SH-SY5Y (cell line): ENCODE measurements around the gene TSSK6.

Experiments used
- GATA2 ChIP-seq: IDR thresholded peaks from 2 replicates; pipeline ENCODE4 v1.6.1; 2011; ENCODE audit warnings: mild to moderate bottlenecking, low read depth, low read length
- GATA3 ChIP-seq: IDR thresholded peaks from 2 replicates; pipeline ENCODE4 v1.6.1; 2011; ENCODE audit warnings: low read depth, mild to moderate bottlenecking, low read length, moderate library complexity

Gene TSSK6

GRCh38 chr19:19495614-19496603 lies 19.4 kb downstream of the TSSK6 start:
- no peak for TF ChIP-seq GATA2
- TF ChIP-seq GATA3: no peak

DNA sequence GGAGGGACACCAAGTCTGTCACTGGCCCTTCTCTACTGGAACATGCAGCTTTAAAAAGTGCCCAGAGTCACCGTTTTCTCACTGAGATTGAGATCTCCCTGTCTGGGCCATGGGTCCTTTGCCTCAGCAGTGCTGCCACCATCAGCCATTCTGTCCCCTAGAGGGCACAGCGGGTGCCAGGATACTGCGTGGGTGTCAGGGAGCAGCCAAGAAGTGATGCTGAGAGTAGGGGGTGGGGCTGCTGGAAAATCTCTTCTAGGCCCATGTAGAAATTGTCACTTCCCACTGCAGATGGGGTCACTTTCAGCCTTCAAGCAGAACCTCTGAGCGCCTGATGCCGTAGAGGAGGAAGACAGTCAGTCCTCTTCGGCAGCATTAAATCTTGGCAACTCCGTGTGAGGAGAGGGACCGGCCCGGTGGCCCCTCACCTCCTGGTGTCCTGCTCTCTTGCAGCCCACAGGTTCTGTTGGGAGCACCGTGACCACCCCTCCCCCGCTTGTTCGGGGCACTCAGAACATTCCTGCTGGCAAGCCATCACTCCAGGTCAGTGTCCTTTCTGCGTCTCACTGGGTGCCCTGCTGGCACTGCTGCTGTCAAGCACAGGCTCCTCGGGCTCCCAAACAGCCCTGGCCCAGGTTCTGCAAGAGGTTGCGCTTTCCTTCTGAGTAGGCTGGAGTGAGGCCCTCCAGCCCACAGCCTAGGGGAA lies 21.4 kb downstream of the TSSK6 start:
- TF ChIP-seq GATA3 (no peak), GATA2 (no peak)

DNA sequence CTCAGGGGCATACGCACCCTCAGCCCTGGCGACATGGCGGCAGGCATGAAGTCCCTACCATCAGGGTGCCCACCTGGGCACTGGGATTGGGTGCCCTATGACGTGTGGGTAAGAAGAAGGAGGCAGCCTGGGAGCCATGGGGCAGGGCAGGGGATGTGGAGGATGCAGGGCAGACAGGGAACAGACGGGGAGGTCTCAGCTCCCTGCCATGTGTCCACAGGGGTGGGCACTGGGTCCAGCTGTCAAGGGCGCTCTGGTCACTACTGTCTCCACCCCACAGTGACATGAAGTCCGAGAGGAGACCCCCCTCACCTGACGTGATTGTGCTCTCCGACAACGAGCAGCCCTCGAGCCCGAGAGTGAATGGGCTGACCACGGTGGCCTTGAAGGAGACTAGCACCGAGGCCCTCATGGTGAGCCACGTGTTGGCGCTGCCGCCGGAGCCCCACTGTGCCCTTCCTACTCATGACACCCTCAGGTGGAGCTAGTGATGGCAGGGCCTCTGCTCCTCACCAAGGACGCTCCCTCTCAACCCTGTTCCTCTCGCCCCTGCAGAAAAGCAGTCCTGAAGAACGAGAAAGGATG lies 23.2 kb downstream of the TSSK6 start:
- no peak for TF ChIP-seq GATA2

DNA sequence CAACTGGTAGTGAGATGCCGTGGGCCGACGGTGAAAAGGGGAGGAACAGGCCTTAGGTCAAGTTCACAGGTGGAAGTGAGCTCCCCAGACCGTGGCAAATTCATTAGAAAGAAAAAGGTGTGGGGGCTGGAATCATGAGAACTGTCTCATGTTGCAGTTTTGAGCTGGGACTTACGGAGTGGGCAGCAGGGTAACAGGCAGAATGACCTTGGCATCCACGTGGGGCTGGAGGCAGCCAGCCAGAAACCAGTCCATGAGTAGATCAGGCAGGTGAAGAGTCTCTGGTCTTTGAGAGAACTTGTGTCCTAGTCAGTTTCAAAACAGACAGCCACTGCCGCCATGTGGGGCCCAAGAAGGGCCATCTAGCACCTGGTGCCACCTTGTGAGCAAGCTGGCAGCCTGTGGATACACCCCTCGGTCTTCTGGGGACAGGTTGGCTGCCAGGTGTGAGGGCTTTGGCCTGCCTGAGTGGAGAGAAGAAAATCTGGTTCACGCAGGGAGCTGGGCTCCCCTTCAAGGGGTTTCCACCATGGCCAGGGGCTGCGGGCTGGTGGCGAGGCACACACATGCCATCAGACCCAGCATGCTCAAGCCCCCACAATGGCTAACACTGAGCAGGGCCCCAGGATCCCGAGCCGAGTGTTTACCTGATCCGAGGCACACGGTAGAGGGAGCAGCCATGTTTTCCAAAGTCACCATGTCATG lies 23.9 kb downstream of the TSSK6 start:
- TF ChIP-seq GATA3 (no peak), GATA2 (no peak)

DNA sequence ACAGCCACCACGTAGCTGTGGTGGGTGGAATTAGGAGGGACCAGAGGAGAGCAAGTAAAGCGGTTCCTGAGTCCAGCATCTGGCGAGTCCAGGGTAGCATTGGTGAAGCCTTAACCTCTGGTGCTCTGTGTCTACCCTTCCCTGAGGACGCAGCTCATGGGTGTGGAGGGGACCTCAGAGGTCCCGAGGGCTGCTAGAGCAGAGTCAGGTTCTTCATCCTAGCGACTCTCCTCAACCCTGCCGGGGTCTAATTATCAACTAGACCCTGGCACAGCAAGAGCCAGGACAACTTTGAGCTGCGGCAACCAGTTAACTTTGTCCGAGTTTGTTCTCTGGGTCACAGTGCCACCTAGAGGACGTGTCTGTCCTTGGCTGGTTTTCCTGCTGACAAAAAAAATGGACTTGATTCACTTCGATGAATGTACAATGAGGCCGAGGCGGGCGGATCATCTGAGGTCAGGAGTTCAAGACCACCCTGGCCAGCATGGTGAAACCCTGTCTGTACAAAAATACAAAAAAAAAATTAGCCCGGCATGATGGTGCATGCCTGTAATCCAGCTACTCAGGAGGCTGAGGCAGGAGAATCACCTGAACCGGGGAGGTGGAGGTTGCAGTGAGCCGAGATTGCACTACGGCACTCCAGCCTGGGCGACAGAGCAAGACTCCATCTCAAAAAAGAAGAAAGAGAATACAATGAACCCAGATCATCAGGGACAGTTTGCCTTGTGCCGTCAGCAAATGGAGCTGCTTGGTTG lies 25.0 kb downstream of the TSSK6 start:
- no peak for TF ChIP-seq GATA2
- no peak for TF ChIP-seq GATA3

- TF ChIP-seq GATA2 (no peak), GATA3 (no peak)
Observed at GRCh38 chr19:19489804-19490204, 25.5 kb downstream of the TSSK6 start.

- TF ChIP-seq GATA3 (no peak), GATA2 (no peak)
Observed at GRCh38 chr19:19488875-19489690, 26.3 kb downstream of the TSSK6 start.

DNA sequence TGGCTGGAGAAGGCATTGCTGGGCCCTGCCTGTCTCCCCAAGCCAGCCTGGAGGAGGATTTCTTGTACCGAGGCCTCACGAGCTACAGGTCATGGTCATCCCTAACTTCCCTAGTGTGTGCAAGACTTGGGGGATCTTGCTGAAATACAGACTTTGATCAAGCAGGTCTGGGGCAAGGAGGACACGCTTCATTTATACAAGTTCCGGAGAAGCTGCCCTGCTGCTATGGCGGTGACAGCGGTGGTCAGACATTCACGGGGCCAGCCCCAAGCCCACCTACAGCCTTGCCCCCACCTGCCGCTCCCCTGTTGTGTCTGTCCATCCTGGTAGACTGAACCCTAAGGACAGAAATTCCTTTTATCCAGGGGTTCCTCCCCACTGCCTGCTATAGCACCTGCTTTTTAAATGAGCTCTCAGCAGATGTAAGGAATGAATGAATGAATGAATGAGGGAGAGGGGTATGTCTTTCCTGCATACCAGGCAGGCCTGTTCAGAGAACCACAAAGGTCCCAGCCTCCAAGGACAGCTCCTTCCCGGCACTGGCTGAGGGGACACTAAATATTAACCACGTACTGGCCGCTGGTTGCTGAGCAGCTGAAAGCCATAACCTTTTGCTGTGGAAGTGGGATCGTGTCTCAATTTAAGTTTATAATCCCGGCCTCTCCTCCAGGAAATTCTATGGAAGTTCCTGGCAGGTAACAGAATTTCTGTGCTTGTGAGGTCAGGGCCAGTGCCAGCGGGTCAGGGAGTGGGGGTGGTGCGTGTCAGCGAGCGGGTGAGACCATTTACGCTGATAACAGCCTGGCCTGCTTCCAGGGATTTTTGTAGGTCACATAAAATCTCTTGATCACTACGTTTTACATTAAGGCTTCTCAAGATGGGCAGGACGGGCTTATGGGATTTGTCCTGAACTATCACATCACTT lies 27.1 kb downstream of the TSSK6 start:
- TF ChIP-seq GATA3 (no peak), GATA2 (no peak)

DNA sequence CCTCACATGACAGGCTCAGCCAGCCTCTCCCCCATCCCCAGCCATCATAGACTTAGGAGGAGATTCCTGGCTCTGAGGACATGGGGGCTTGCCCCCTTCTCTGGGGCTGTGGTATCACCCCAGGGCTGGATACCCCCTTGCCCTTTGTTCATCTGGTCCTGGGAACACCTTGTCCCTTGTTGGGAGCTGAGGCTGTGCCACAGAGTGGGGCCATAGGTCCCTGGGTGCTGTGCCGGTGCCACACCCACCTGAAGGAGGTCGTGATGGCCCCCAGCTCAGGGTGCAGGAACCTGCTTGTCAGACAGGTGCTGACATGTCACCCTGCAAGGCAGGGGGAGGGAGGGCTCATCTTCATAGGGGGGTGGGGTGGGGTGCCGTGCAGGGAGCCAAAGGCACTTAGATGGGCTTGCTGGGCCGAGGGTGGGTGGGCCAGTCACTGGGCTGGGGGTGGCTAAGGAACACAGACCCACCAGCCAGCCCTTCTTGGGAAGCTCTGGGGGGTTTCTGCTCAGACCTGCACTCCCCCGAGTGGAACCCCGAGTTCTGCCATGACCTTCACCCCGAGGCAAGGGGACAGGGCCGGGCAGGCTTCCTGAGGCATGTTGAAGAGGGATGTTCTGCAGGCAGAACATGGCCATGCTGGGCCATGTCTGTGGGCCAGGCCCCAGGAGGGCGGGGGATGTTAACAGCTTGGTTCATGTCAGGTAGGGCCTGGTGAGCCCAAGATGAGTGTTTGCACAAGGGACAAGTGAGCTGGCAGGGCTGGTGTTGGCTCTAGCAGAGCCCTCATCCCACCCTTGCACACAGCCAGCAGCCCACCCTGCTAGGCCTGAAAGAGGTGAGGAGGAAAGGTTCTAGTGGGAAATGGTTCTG lies 28.0 kb downstream of the TSSK6 start:
- TF ChIP-seq GATA2 (no peak), GATA3 (no peak)

GRCh38 chr19:19486343-19487076 lies 28.8 kb downstream of the TSSK6 start:
- no peak for TF ChIP-seq GATA3
